Measurements from ENCODE around the gene MACROD1.

DNA sequence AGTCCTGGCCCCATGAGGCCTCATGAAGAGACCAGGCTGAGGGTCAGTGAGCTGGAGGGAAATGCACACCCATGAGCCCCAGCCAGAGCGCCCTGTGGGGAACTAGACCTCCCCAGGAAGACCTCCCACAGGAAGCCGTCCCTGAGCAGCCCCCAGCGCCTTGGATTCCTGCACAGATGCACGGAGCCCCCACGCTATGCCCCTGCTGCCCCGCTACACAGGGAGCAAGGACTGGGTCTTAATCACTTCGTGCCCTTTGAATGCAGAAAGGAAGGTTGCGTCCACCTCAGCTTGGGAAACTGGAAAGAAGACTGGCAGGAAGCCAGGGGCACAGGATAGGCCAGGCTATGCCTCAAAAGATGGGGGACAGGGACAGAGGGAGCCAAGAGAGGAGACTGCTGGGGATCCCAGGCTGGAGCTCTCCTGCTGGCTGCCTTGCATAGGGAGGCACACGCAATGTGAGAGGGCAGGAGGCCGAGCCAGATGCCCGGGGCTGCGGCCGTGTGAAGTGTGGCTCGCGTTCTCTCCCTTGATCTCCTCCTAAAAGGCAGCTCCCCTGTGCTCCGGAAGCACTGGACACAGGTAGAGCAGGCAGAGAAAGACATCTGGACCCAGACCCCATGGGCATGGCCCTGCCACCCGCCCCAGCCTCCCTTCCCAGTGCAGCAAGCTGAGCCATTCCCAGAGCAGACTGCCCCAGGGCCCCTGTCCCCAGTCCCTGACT, 32.8 kb downstream of the MACROD1 start:
- TF ChIP-seq EZH2phosphoT487 (IDR thresholded peaks at IDR 0.05; ENCODE audit: insufficient read depth, low read depth) (no peak), EZH2 (IDR thresholded peaks at IDR 0.05; ENCODE audit: insufficient read depth, poor library complexity, severe bottlenecking) (no peak)

Measured in GM23248 (cell line).